Measurements from ENCODE around the gene EFCC1.

Gene EFCC1

DNA sequence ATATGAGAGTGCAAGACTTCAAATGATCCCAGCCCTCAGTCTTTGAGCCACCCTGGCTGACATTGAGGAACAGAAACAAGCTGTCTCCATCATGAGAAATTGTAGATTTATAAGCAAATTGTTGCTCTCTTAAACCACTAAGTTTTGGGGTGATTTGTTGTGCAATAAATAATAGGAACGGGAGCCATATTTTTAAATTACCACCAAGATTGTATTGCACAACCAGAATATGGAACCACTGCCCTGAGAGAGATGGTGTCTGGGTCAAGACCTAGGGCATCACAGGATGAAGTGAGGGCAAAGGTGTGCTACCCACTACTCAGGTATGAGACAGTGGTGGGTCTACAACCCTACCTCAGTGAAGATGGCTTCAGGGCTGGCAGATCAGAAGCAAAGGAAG lies 4.9 kb upstream of the EFCC1 start:
- Histone ChIP-seq H3K4me1 (ENCODE audit: control insufficient read depth, insufficient read depth, low read length) (peaks cover 5% of the 10 kb centered on the region), H3K36me3 (ENCODE audit: control insufficient read depth, insufficient read depth, low read length, severe bottlenecking) (no peaks in the 10 kb centered on the region), H3K9ac (ENCODE audit: low read length) (no peak overlapping the region), H3K4me3 (ENCODE audit: low read length) (no peak overlapping the region), H3K9me3 (ENCODE audit: control insufficient read depth, low read length) (no peaks in the 10 kb centered on the region), H3K27me3 (replicated peaks; ENCODE audit: control insufficient read depth, insufficient read depth, low read length) (peaks cover 77% of the 10 kb centered on the region)
- DNase-seq (ENCODE audit: low read depth): no peak

- H3K9ac ChIP-seq (ENCODE audit: low read length): no peak overlapping the region
- peaks cover 78% of the 10 kb centered on the region for H3K27me3 ChIP-seq (replicated peaks; ENCODE audit: control insufficient read depth, insufficient read depth, low read length)
- DNase-seq (ENCODE audit: low read depth): no peak
- H3K36me3 ChIP-seq (ENCODE audit: control insufficient read depth, insufficient read depth, low read length, severe bottlenecking): no peaks in the 10 kb centered on the region
- H3K4me1 ChIP-seq (ENCODE audit: control insufficient read depth, insufficient read depth, low read length): peaks cover 5% of the 10 kb centered on the region
- no peaks in the 10 kb centered on the region for H3K9me3 ChIP-seq (ENCODE audit: control insufficient read depth, low read length)
- H3K4me3 ChIP-seq (ENCODE audit: low read length): no peak overlapping the region
Observed at GRCh38 chr3:128996726-128997125, 4.4 kb upstream of the EFCC1 start.

DNA sequence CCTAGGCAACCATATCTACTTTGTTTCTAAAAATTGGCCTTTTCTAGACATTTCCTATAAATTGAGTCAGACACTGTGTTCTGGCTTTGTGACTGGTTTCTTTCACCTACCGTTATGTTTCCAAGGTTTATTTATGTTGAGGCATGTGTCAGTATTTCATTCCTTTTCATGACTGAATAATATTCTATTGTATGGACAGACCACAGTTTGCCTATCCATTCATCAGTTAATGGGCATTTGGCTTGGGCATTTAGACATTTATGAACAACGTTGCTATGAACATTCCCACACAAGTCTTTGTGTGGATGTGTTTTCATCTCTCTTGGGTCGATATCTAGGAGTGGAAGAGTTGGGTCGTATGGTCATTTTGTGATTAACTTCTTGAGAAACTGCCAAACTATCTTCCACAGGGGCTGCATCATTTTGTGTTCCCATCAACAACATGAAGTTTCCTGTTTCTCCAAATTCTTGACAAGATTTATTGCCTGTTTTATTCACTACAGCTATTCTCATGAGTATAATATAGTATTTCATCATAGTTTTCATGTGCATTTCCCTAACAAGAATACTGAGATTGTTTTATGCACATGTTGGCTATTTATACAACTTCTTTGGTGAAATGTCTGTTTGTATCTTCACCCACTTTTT lies 3.5 kb upstream of the EFCC1 start:
- Histone ChIP-seq H3K9ac (ENCODE audit: low read length) (no peak overlapping the region), H3K4me1 (ENCODE audit: control insufficient read depth, insufficient read depth, low read length) (peaks cover 5% of the 10 kb centered on the region), H3K4me3 (ENCODE audit: low read length) (no peak overlapping the region), H3K9me3 (ENCODE audit: control insufficient read depth, low read length) (no peaks in the 10 kb centered on the region), H3K36me3 (ENCODE audit: control insufficient read depth, insufficient read depth, low read length, severe bottlenecking) (no peaks in the 10 kb centered on the region), H3K27me3 (replicated peaks; ENCODE audit: control insufficient read depth, insufficient read depth, low read length) (peaks cover 84% of the 10 kb centered on the region)
- DNase-seq (ENCODE audit: low read depth): no peak

DNA sequence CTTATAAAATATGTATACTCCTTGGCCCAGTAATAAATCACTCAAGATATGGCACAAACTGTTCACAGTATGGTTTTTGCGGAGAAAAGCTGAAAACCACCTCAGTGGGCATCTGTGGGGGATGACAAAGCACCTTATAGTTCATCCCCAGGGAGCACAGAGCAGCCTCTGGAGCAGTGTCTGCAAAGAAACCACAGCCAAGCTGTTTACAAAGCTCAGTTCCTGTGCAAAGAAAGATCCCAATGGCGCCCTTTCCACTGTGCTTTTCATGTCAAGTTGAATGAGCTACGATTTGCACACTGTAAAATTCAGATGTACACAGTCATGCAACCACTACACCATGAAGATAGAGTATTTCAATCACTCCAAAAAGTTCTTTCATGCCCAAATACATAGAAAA lies 2.5 kb upstream of the EFCC1 start:
- DNase-seq (ENCODE audit: low read depth): no peak
- Histone ChIP-seq H3K36me3 (ENCODE audit: control insufficient read depth, insufficient read depth, low read length, severe bottlenecking) (no peaks in the 10 kb centered on the region), H3K4me3 (ENCODE audit: low read length) (no peak overlapping the region), H3K4me1 (ENCODE audit: control insufficient read depth, insufficient read depth, low read length) (peaks cover 5% of the 10 kb centered on the region), H3K9me3 (ENCODE audit: control insufficient read depth, low read length) (no peaks in the 10 kb centered on the region), H3K27me3 (replicated peaks; ENCODE audit: control insufficient read depth, insufficient read depth, low read length) (peaks cover 84% of the 10 kb centered on the region), H3K9ac (ENCODE audit: low read length) (no peak overlapping the region)

DNA sequence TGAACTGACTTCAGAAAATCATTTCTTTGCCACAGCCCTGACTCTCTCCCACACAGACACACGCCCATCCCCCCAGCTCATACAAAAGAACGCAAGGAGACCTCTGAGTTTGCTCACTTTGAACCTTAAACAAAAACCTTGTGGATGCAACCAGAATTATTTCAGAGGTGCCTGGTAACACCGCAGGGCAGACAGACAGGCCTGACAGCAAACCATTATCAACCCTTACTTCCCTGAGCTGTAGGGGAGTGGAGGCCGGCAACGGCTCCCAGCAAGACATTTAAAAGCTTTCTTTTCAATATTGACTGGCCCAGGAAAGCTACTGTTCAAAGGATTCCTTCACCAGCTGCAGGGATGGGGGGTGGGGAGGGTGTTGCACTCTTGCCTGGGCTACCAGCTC lies 2.0 kb upstream of the EFCC1 start:
- DNase-seq (ENCODE audit: low read depth): no peak
- H3K27me3 ChIP-seq (replicated peaks; ENCODE audit: control insufficient read depth, insufficient read depth, low read length): peaks cover 86% of the 10 kb centered on the region
- no peak overlapping the region for H3K4me3 ChIP-seq (ENCODE audit: low read length)
- H3K9me3 ChIP-seq (ENCODE audit: control insufficient read depth, low read length): no peaks in the 10 kb centered on the region
- H3K36me3 ChIP-seq (ENCODE audit: control insufficient read depth, insufficient read depth, low read length, severe bottlenecking): no peaks in the 10 kb centered on the region
- no peak overlapping the region for H3K9ac ChIP-seq (ENCODE audit: low read length)
- H3K4me1 ChIP-seq (ENCODE audit: control insufficient read depth, insufficient read depth, low read length): peaks cover 5% of the 10 kb centered on the region

GRCh38 chr3:129000742-129001100 lies 383 bp upstream of the EFCC1 start:
- no peak overlapping the region for H3K9ac ChIP-seq (ENCODE audit: low read length)
- peak overlapping the region; percentile 57 for H3K4me3 ChIP-seq (ENCODE audit: low read length)
- DNase-seq (ENCODE audit: low read depth): no peak
- H3K9me3 ChIP-seq (ENCODE audit: control insufficient read depth, low read length): no peaks in the 10 kb centered on the region
- no peaks in the 10 kb centered on the region for H3K36me3 ChIP-seq (ENCODE audit: control insufficient read depth, insufficient read depth, low read length, severe bottlenecking)
- peaks cover 5% of the 10 kb centered on the region for H3K4me1 ChIP-seq (ENCODE audit: control insufficient read depth, insufficient read depth, low read length)
- H3K27me3 ChIP-seq (replicated peaks; ENCODE audit: control insufficient read depth, insufficient read depth, low read length): peaks cover 83% of the 10 kb centered on the region

DNA sequence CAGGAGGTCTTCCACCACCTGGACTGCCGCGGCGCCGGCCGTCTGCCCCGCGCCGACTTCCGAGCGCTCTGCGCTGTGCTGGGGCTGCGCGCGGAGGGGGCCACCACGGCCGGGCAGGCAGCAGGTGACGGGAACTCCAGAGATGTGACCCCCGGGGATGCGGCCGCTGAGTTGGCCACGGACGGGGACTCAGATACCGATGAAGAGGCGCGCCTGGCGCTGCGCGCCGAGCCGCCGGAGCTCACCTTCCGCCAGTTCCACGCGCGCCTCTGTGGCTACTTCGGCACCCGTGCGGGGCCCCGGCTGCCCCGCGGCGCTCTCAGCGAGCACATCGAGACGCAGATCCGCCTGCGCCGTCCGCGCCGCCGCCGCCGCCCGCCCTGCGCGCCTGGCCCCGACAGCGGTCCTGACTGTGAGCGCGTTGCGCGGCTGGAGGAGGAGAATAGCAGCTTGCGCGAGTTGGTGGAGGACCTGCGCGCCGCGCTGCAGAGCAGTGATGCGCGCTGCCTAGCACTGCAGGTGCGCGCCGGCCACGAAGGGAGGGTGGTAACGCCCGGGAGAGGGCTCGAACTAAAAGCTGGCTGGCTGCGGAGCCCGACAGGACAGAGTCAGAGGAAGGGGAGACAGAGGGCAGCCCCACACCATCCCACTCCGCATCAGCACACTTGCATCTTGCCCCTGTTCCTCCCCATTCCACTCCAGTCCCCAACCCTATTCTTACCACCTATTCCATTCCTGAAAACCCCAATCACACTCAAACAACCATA lies 885 bp downstream of the EFCC1 start:
- DNase-seq (ENCODE audit: low read depth): peak; percentile 29
- no peaks in the 10 kb centered on the region for H3K36me3 ChIP-seq (ENCODE audit: control insufficient read depth, insufficient read depth, low read length, severe bottlenecking)
- H3K4me1 ChIP-seq (ENCODE audit: control insufficient read depth, insufficient read depth, low read length): peaks cover 5% of the 10 kb centered on the region
- H3K9me3 ChIP-seq (ENCODE audit: control insufficient read depth, low read length): no peaks in the 10 kb centered on the region
- H3K9ac ChIP-seq (ENCODE audit: low read length): no peak overlapping the region
- H3K4me3 ChIP-seq (ENCODE audit: low read length): no peak overlapping the region
- peaks cover 77% of the 10 kb centered on the region for H3K27me3 ChIP-seq (replicated peaks; ENCODE audit: control insufficient read depth, insufficient read depth, low read length)

GRCh38 chr3:129002573-129003569 lies 1.8 kb downstream of the EFCC1 start:
- H3K9me3 ChIP-seq (ENCODE audit: control insufficient read depth, low read length): no peaks in the 10 kb centered on the region
- DNase-seq (ENCODE audit: low read depth): no peak
- peaks cover 5% of the 10 kb centered on the region for H3K4me1 ChIP-seq (ENCODE audit: control insufficient read depth, insufficient read depth, low read length)
- no peaks in the 10 kb centered on the region for H3K36me3 ChIP-seq (ENCODE audit: control insufficient read depth, insufficient read depth, low read length, severe bottlenecking)
- H3K9ac ChIP-seq (ENCODE audit: low read length): no peak overlapping the region
- H3K4me3 ChIP-seq (ENCODE audit: low read length): no peak overlapping the region
- peaks cover 81% of the 10 kb centered on the region for H3K27me3 ChIP-seq (replicated peaks; ENCODE audit: control insufficient read depth, insufficient read depth, low read length)

GRCh38 chr3:129003578-129004112 lies 2.5 kb downstream of the EFCC1 start:
- Histone ChIP-seq H3K27me3 (replicated peaks; ENCODE audit: control insufficient read depth, insufficient read depth, low read length) (peaks cover 81% of the 10 kb centered on the region), H3K9me3 (ENCODE audit: control insufficient read depth, low read length) (no peaks in the 10 kb centered on the region), H3K9ac (ENCODE audit: low read length) (no peak overlapping the region), H3K4me1 (ENCODE audit: control insufficient read depth, insufficient read depth, low read length) (no peaks in the 10 kb centered on the region), H3K36me3 (ENCODE audit: control insufficient read depth, insufficient read depth, low read length, severe bottlenecking) (no peaks in the 10 kb centered on the region), H3K4me3 (ENCODE audit: low read length) (no peak overlapping the region)
- DNase-seq (ENCODE audit: low read depth): no peak

DNA sequence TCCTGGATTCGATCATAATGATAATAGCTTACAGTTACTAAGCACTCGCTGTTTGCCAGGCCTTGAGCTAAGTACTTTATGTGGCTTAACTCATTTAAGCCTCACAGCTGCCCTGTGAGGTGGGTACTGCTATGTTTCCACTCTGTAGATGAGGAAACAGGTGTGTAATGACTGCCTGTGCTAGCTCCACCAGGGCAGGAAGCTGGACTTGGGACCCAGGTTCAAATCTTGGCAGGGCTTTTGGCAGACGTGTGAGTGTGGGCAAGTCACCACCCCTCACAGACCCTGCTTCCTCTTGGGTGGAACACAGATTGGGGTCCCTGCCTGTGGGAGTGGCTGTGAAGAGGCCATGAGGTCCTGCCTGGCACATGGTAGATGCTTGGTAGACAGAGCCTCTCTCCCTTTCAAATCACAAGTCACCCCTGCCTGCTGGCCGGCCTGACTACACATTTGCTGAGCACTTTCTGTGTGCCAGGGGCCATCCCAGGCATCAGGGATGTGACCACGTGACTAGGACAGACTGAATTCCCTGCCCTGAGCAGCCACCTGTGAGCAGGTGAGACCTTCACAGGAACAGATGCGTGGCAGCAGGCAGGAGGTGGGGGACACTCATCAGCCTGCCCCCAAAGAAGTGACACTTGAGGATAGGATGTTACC lies 3.7 kb downstream of the EFCC1 start:
- no peak for DNase-seq (ENCODE audit: low read depth)
- Histone ChIP-seq H3K4me3 (ENCODE audit: low read length) (no peak overlapping the region), H3K9me3 (ENCODE audit: control insufficient read depth, low read length) (no peaks in the 10 kb centered on the region), H3K9ac (ENCODE audit: low read length) (no peak overlapping the region), H3K4me1 (ENCODE audit: control insufficient read depth, insufficient read depth, low read length) (no peaks in the 10 kb centered on the region), H3K36me3 (ENCODE audit: control insufficient read depth, insufficient read depth, low read length, severe bottlenecking) (no peaks in the 10 kb centered on the region), H3K27me3 (replicated peaks; ENCODE audit: control insufficient read depth, insufficient read depth, low read length) (peaks cover 77% of the 10 kb centered on the region)

Measured in adipocyte (in vitro differentiated cells).